Measurements from ENCODE around the gene NEUROD6. TPM values are rescaled to one million over a fixed set of nuclear protein-coding genes. Genes with fewer than 3 reads are reported as not detected.

The NEUROD6 gene
- total and polyA plus RNA-seq, 4 donors: not detected

- TF ChIP-seq, protein P1, sequence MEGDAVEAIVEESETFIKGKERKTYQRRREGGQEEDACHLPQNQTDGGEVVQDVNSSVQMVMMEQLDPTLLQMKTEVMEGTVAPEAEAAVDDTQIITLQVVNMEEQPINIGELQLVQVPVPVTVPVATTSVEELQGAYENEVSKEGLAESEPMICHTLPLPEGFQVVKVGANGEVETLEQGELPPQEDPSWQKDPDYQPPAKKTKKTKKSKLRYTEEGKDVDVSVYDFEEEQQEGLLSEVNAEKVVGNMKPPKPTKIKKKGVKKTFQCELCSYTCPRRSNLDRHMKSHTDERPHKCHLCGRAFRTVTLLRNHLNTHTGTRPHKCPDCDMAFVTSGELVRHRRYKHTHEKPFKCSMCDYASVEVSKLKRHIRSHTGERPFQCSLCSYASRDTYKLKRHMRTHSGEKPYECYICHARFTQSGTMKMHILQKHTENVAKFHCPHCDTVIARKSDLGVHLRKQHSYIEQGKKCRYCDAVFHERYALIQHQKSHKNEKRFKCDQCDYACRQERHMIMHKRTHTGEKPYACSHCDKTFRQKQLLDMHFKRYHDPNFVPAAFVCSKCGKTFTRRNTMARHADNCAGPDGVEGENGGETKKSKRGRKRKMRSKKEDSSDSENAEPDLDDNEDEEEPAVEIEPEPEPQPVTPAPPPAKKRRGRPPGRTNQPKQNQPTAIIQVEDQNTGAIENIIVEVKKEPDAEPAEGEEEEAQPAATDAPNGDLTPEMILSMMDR (IDR thresholded peaks at IDR 0.05; ENCODE audit: low read depth, low read length, missing input control): no peak
- TF ChIP-seq NR2F2 (IDR thresholded peaks at IDR 0.05): peak; percentile 29
- peak; percentile 43 to 76 for TF ChIP-seq JUND (IDR thresholded peaks at IDR 0.05)
- TF ChIP-seq, protein P2, sequence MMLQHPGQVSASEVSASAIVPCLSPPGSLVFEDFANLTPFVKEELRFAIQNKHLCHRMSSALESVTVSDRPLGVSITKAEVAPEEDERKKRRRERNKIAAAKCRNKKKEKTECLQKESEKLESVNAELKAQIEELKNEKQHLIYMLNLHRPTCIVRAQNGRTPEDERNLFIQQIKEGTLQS (IDR thresholded peaks at IDR 0.05): peak; percentile 33
- TF ChIP-seq FOXA2 (IDR thresholded peaks at IDR 0.05): peak; percentile 96
- peak; percentile 41 to 51 for TF ChIP-seq RAD21 (IDR thresholded peaks at IDR 0.05)
- peak in 1 of 2 donors; percentile 29 for TF ChIP-seq EGR1 (IDR thresholded peaks at IDR 0.05; ENCODE audit: low read depth in 2 of 2)
These were observed 22.2 kb downstream of the NEUROD6 start (continued) for GRCh38 chr7:31318313-31318712.

- 87% methylated on average over 2 of the region's 2 CpGs for WGBS
- no peak for DNase-seq (ENCODE audit: low spot score)
These were observed 23.6 kb downstream of the NEUROD6 start for GRCh38 chr7:31316876-31317275.

More at GRCh38 chr7:31316876-31317275, 23.6 kb downstream of the NEUROD6 start:
- no peak overlapping the region for H3K4me3 ChIP-seq (ENCODE audit: low read depth in 1 of 3, low read length in 3 of 3)
- peaks cover 0 to 11% (median under 1%) of the 10 kb centered on the region in 4 donors for H3K4me1 ChIP-seq (ENCODE audit: control insufficient read depth in 4 of 4, insufficient read depth in 4 of 4, low read length in 3 of 4)
- H3K9me3 ChIP-seq (ENCODE audit: control insufficient read depth in 4 of 4, low read length in 3 of 4): no peaks in the 10 kb centered on the region
- no peaks in the 10 kb centered on the region for H3K36me3 ChIP-seq (ENCODE audit: control insufficient read depth in 4 of 4, insufficient read depth in 3 of 4, low read depth in 1 of 4, low read length in 3 of 4)
- H3K27me3 ChIP-seq (ENCODE audit: control insufficient read depth in 4 of 4, insufficient read depth in 4 of 4, low read length in 3 of 4): no peaks in the 10 kb centered on the region
- no peak overlapping the region for H3K9ac ChIP-seq (ENCODE audit: low read depth in 1 of 2, low read length in 2 of 2)
- TF ChIP-seq, protein P3, sequence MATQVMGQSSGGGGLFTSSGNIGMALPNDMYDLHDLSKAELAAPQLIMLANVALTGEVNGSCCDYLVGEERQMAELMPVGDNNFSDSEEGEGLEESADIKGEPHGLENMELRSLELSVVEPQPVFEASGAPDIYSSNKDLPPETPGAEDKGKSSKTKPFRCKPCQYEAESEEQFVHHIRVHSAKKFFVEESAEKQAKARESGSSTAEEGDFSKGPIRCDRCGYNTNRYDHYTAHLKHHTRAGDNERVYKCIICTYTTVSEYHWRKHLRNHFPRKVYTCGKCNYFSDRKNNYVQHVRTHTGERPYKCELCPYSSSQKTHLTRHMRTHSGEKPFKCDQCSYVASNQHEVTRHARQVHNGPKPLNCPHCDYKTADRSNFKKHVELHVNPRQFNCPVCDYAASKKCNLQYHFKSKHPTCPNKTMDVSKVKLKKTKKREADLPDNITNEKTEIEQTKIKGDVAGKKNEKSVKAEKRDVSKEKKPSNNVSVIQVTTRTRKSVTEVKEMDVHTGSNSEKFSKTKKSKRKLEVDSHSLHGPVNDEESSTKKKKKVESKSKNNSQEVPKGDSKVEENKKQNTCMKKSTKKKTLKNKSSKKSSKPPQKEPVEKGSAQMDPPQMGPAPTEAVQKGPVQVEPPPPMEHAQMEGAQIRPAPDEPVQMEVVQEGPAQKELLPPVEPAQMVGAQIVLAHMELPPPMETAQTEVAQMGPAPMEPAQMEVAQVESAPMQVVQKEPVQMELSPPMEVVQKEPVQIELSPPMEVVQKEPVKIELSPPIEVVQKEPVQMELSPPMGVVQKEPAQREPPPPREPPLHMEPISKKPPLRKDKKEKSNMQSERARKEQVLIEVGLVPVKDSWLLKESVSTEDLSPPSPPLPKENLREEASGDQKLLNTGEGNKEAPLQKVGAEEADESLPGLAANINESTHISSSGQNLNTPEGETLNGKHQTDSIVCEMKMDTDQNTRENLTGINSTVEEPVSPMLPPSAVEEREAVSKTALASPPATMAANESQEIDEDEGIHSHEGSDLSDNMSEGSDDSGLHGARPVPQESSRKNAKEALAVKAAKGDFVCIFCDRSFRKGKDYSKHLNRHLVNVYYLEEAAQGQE (IDR thresholded peaks at IDR 0.05): no peak
- TF ChIP-seq HNF4G (IDR thresholded peaks at IDR 0.05) (no peak), FOXA2 (IDR thresholded peaks at IDR 0.05) (no peak), SP1 (IDR thresholded peaks at IDR 0.05) (no peak), NR2F2 (IDR thresholded peaks at IDR 0.05) (no peak), EGR1 (IDR thresholded peaks at IDR 0.05; ENCODE audit: low read depth in 2 of 2) (no peak), YY1 (IDR thresholded peaks at IDR 0.05) (no peak), RAD21 (IDR thresholded peaks at IDR 0.05) (no peak), HNF4A (conservative IDR thresholded peaks at IDR 0.05) (no peak), GABPA (IDR thresholded peaks at IDR 0.05 in 1 of 2, conservative IDR thresholded peaks at IDR 0.05 in 1 of 2) (no peak), RXRA (IDR thresholded peaks at IDR 0.05) (no peak), FOXA1 (IDR thresholded peaks at IDR 0.05) (no peak), JUND (IDR thresholded peaks at IDR 0.05) (no peak), TAF1 (conservative IDR thresholded peaks at IDR 0.05) (no peak)
- TF ChIP-seq, protein P4, sequence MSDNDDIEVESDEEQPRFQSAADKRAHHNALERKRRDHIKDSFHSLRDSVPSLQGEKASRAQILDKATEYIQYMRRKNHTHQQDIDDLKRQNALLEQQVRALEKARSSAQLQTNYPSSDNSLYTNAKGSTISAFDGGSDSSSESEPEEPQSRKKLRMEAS (IDR thresholded peaks at IDR 0.05): no peak
- TF ChIP-seq, protein P1 (IDR thresholded peaks at IDR 0.05; ENCODE audit: low read depth, low read length, missing input control): no peak
- TF ChIP-seq, protein P5, sequence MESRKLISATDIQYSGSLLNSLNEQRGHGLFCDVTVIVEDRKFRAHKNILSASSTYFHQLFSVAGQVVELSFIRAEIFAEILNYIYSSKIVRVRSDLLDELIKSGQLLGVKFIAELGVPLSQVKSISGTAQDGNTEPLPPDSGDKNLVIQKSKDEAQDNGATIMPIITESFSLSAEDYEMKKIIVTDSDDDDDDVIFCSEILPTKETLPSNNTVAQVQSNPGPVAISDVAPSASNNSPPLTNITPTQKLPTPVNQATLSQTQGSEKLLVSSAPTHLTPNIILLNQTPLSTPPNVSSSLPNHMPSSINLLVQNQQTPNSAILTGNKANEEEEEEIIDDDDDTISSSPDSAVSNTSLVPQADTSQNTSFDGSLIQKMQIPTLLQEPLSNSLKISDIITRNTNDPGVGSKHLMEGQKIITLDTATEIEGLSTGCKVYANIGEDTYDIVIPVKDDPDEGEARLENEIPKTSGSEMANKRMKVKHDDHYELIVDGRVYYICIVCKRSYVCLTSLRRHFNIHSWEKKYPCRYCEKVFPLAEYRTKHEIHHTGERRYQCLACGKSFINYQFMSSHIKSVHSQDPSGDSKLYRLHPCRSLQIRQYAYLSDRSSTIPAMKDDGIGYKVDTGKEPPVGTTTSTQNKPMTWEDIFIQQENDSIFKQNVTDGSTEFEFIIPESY (IDR thresholded peaks at IDR 0.05): no peak
- TF ChIP-seq, protein P2 (IDR thresholded peaks at IDR 0.05): no peak
- no peak overlapping the region for H3K27ac ChIP-seq (ENCODE audit: low read depth in 1 of 2, low read length in 2 of 2)
